Upper lobe of left lung (tissue), 6 donors: ENCODE measurements around the gene SRC. TPM values are rescaled to one million over a fixed set of nuclear protein-coding genes. Genes with fewer than 3 reads are reported as not detected.

Experiments
- ATAC-seq, 2 donors: fragments of 200-7000 bp; cut with Tn5 transposase; one replicate each; pipeline ENCODE4 v1.9.1; 2022; ENCODE audit warnings: mild to moderate bottlenecking in 2 of 2, moderate library complexity in 2 of 2; ENCODE audit not compliant: low FRiP score in 2 of 2
- DNase-seq, 2 donors: peaks; one replicate each; pipeline ENCODE4 v3.0.0-alpha.2; 2019 to 2020
- H3K27ac ChIP-seq, 4 donors: fragments of 200-600 bp; sonication (generic); one replicate each; pipeline ENCODE4 v1.5.1; 2016 to 2019
- H3K27me3 ChIP-seq, 4 donors: fragments of 200-600 bp; sonication (generic); one replicate each; pipeline ENCODE4 v1.5.1; 2017 to 2019
- H3K36me3 ChIP-seq, 4 donors: fragments of 200-600 bp; sonication (generic); one replicate each; pipeline ENCODE4 v1.5.1; 2016 to 2019
- H3K4me1 ChIP-seq, 4 donors: fragments of 200-600 bp; sonication (generic); one replicate each; pipeline ENCODE4 v1.5.1; 2018 to 2019
- H3K4me3 ChIP-seq, 4 donors: fragments of 200-600 bp; sonication (generic); one replicate each; pipeline ENCODE4 v1.5.1; 2017 to 2019; ENCODE audit warnings: mild to moderate bottlenecking in 2 of 4, moderate library complexity in 1 of 4
- H3K9me3 ChIP-seq, 4 donors: fragments of 200-600 bp; sonication (generic); one replicate each; pipeline ENCODE4 v1.5.1; 2018 to 2019
- EP300 ChIP-seq, 4 donors: sonication (generic); formaldehyde crosslinking; IDR thresholded peaks; one replicate each; pipeline ENCODE4 v1.5.1; 2017; ENCODE audit warnings: antibody characterized with exemption in 4 of 4, control low read depth in 2 of 4
- POLR2A ChIP-seq, 4 donors: fragments of 450-650 bp; IDR thresholded peaks; one replicate each; pipeline ENCODE4 v1.5.1; 2016 to 2017; ENCODE audit warnings: antibody characterized with exemption in 4 of 4, mild to moderate bottlenecking in 2 of 4
- POLR2AphosphoS5 ChIP-seq, 2 donors: sonication (generic); formaldehyde crosslinking; IDR thresholded peaks; one replicate each; pipeline ENCODE4 v1.5.1; 2017; ENCODE audit warnings: antibody characterized with exemption in 2 of 2
- WGBS, 2 donors: methylation state at CpG; one replicate each; pipeline ENCODE4 v1.1.5; 2017 to 2018; 5-methylcytosine and 5-hydroxymethylcytosine counted together
- total RNA-seq, 6 donors: library from RNA; depleted of rRNA in 4 of 6; stranded (reverse); fragments of >200 nt in 4 of 6; gene quantifications; one replicate each; pipeline versions ENCODE4 v1.1.0 to v1.2.1, GENCODE V29; 2016 to 2021
- TF ChIP-seq, protein P1 (sequence below), 6 experiments: fragments of 450-650 bp in 4 of 6; fragments of 200-600 bp in 2 of 6; sonication (generic) in 2 of 6; IDR thresholded peaks; one replicate each; pipeline ENCODE4 v1.5.1; 2016 to 2019; ENCODE audit warnings: antibody characterized with exemption in 6 of 6
- donor health status: DM: no; HTN: no; CAD: no; lungs with moderate emphysema.
- donor health status: DM: no; HTN: yes; CAD: no; lungs with severe emphysema.

The SRC gene
- total RNA-seq, 6 donors from 2014 or later = 31.1 to 115 (median 66.8) TPM

DNA sequence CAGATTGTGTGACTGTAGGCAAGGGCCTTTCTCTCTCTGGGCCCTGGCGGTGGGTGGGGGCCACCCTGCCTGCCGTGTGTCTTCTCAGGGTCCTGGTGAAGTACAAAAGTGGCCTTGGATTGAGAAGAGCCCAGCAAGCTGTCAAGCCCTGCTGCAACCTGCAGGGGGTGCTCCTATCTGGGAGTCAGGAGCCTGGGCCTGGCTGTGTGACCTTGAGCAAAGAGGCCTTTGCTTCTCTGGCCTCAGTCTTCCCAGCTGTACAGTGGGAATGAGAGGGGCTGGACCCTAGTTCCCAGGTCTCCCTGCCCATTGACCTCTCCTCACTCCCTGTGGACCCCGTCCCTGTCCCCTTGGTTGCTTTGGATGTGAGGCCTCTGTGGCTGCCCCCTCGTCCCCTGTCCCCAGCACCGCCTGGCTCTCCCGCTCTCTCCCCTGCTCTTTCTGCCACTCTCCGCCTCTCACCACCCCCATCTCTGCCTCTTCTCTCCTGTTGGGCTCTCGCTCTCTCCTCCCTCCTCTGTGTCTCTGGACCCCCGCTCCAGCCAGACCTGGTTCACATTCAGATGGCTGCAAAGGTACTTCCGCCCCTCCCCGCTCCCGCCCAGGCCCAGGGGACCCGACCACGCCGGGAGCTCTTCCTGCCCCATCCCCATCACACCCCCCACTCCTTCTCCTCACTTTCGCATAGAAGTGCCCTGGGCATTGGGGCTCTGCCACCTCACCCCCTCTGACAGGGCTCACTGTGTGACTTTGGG is 46.7 kb downstream of the SRC start:
- Histone ChIP-seq H3K27ac (no peak overlapping the region), H3K27me3 (no peaks in the 10 kb centered on the region), H3K4me1 (no peaks in the 10 kb centered on the region), H3K9me3 (no peaks in the 10 kb centered on the region), H3K4me3 (no peak overlapping the region), H3K36me3 (peaks cover under 1 to 34% (median 8%) of the 10 kb centered on the region in 4 donors)
- ATAC-seq = no peak
- TF ChIP-seq, protein P1, sequence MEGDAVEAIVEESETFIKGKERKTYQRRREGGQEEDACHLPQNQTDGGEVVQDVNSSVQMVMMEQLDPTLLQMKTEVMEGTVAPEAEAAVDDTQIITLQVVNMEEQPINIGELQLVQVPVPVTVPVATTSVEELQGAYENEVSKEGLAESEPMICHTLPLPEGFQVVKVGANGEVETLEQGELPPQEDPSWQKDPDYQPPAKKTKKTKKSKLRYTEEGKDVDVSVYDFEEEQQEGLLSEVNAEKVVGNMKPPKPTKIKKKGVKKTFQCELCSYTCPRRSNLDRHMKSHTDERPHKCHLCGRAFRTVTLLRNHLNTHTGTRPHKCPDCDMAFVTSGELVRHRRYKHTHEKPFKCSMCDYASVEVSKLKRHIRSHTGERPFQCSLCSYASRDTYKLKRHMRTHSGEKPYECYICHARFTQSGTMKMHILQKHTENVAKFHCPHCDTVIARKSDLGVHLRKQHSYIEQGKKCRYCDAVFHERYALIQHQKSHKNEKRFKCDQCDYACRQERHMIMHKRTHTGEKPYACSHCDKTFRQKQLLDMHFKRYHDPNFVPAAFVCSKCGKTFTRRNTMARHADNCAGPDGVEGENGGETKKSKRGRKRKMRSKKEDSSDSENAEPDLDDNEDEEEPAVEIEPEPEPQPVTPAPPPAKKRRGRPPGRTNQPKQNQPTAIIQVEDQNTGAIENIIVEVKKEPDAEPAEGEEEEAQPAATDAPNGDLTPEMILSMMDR (IDR thresholded peaks at IDR 0.05) = no peak
- no peak for TF ChIP-seq EP300 (IDR thresholded peaks at IDR 0.05)
- TF ChIP-seq POLR2AphosphoS5 (IDR thresholded peaks at IDR 0.05) = no peak
- no peak for TF ChIP-seq POLR2A (IDR thresholded peaks at IDR 0.05)
- WGBS, 2 donors = 91 to 93% methylated on average over 15 to 16 of the region's 16 CpGs
- no peak for DNase-seq

GRCh38 chr20:37393196-37393862 is 47.4 kb downstream of the SRC start:
- Histone ChIP-seq H3K9me3 (no peaks in the 10 kb centered on the region), H3K27ac (no peak overlapping the region), H3K4me3 (no peak overlapping the region), H3K4me1 (no peaks in the 10 kb centered on the region), H3K36me3 (peaks cover 6 to 35% (median 12%) of the 10 kb centered on the region in 4 donors), H3K27me3 (no peaks in the 10 kb centered on the region)
- DNase-seq = no peak
- ATAC-seq = no peak
- WGBS, 2 donors = 71 to 87% methylated on average over 8 to 11 of the region's 11 CpGs
- TF ChIP-seq EP300 (IDR thresholded peaks at IDR 0.05) = no peak

GRCh38 chr20:37393863-37394542 is 48.1 kb downstream of the SRC start:
- Histone ChIP-seq H3K27ac (no peak overlapping the region), H3K4me3 (no peak overlapping the region), H3K27me3 (no peaks in the 10 kb centered on the region), H3K4me1 (no peaks in the 10 kb centered on the region), H3K9me3 (no peaks in the 10 kb centered on the region), H3K36me3 (peaks cover 6 to 41% (median 16%) of the 10 kb centered on the region in 4 donors)
- TF ChIP-seq EP300 (IDR thresholded peaks at IDR 0.05) (no peak), POLR2A (IDR thresholded peaks at IDR 0.05) (no peak), POLR2AphosphoS5 (IDR thresholded peaks at IDR 0.05) (no peak)
- TF ChIP-seq, protein P1 (IDR thresholded peaks at IDR 0.05) = no peak
- ATAC-seq (no peak), DNase-seq (no peak)
- WGBS, 2 donors = 88 to 93% methylated on average over 14 to 22 of the region's 22 CpGs

DNA sequence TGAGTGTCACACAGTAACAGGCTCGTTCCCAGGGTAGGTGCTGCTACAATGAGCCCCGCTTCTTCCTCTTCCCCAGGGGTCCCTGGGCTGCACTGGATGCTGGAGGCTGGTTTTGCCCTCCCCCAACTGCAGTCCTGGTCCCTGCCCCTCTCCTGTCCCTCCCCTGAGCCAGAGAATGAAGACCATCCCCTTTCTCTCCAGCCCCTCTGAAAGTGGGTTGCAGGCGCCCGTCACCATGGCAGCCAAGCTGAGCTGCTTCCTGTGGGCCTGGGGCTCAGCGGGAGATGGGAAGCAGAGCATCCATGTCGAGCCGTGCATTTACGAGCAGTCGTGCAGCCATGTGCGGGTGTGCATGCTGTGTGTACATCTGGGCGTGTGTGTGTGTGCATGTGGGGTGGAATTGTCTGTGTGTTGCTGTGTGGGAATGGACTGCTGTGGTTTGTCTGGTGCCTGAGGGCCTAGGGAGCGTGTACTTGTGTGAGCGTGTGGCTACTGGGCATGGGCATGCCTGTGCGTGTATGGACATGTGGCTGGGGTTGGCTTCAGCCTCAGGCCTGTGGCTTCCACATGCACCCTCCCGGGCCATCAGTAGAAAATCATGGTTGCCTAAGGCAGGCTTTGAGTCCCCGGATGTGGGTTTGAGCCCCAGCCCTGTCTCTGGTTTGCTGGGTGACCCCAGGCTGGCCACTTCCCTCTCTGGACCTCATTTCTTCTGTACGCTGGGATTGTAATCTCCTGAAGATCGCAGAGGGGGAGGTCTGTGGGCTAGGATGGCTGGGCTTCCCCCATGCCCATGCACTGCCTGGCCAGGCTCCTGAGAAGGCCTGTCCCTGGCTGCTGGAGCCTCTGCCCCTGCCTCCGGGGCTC is 48.8 kb downstream of the SRC start:
- no peak for DNase-seq
- no peak overlapping the region for H3K27ac ChIP-seq
- WGBS, 2 donors = 87 to 90% methylated on average over 10 to 18 of the region's 19 CpGs

More for the DNA sequence above, 48.8 kb downstream of the SRC start:
- Histone ChIP-seq H3K36me3 (peaks cover 6 to 47% (median 18%) of the 10 kb centered on the region in 4 donors), H3K27me3 (no peaks in the 10 kb centered on the region), H3K4me1 (no peaks in the 10 kb centered on the region), H3K9me3 (no peaks in the 10 kb centered on the region), H3K4me3 (no peak overlapping the region)
- ATAC-seq = no peak
- TF ChIP-seq, protein P1 (IDR thresholded peaks at IDR 0.05) = no peak
- TF ChIP-seq EP300 (IDR thresholded peaks at IDR 0.05) (no peak), POLR2AphosphoS5 (IDR thresholded peaks at IDR 0.05) (no peak), POLR2A (IDR thresholded peaks at IDR 0.05) (no peak)
